GM21390 (cell line): ENCODE results near the gene SF3B1.
"Not testable (repeated sequence)": the region's sequence is repeated elsewhere in the genome, so short reads cannot be mapped to it uniquely, and the experiment has no call there.

Experiments used
- ATAC-seq: cut with Tn5 transposase; IDR thresholded peaks from one replicate; pipeline ENCODE4 v1.9.1; 2021; ENCODE audit not compliant: unreplicated experiment

The SF3B1 gene

GRCh38 chr2:197348721-197349360, 86.0 kb downstream of the SF3B1 start:
- no peak for ATAC-seq

DNA sequence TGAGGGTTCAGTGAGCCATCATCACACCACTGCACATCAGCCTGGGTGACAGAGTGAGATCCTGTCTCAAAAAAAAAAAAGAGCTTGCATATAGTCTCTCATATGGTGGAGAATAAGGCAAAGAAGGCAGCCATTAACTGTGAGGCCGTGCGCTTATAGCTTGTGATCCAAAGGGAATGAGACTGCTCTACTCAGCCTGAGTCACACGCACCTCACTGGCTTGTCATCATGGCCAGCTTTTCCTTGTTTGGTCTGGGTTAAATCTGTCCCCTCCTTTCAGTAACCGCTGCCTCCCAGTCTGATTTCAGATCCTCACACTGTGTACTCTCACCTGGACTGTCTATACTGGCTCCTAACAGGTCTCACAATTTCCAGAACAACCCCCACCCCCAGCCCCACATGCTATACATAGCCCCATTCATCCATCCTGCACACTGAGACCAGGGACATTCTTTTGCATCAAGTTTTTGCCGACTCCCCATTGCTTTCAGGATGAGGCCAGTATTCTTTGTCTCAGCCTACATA, 88.9 kb downstream of the SF3B1 start:
- ATAC-seq, result no peak

GRCh38 chr2:197343968-197344367, 90.9 kb downstream of the SF3B1 start:
- not testable (repeated sequence) for ATAC-seq

GRCh38 chr2:197340591-197340990, 94.2 kb downstream of the SF3B1 start:
- no peak for ATAC-seq
